ENCODE results near the gene MYF5.

DNA sequence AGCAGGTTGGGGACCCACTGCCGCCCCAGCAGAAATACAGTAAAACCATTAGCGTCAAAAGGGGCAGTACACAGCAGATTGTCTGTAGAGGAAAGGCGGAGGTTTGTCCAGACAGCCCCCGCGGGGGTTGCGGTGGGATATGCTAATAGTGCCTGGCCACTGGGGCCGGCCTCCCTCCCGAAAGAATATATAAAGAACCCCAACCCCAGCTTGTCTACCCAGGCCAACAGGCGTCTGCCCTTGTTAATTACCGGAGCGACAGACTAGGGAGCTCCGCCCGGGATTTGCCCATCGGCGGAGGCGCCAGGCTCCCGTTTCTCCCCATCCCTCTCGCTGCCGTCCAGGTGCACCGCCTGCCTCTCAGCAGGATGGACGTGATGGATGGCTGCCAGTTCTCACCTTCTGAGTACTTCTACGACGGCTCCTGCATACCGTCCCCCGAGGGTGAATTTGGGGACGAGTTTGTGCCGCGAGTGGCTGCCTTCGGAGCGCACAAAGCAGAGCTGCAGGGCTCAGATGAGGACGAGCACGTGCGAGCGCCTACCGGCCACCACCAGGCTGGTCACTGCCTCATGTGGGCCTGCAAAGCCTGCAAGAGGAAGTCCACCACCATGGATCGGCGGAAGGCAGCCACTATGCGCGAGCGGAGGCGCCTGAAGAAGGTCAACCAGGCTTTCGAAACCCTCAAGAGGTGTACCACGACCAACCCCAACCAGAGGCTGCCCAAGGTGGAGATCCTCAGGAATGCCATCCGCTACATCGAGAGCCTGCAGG is at the start of gene MYF5:
- TF ChIP-seq, protein P1, sequence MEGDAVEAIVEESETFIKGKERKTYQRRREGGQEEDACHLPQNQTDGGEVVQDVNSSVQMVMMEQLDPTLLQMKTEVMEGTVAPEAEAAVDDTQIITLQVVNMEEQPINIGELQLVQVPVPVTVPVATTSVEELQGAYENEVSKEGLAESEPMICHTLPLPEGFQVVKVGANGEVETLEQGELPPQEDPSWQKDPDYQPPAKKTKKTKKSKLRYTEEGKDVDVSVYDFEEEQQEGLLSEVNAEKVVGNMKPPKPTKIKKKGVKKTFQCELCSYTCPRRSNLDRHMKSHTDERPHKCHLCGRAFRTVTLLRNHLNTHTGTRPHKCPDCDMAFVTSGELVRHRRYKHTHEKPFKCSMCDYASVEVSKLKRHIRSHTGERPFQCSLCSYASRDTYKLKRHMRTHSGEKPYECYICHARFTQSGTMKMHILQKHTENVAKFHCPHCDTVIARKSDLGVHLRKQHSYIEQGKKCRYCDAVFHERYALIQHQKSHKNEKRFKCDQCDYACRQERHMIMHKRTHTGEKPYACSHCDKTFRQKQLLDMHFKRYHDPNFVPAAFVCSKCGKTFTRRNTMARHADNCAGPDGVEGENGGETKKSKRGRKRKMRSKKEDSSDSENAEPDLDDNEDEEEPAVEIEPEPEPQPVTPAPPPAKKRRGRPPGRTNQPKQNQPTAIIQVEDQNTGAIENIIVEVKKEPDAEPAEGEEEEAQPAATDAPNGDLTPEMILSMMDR (IDR thresholded peaks at IDR 0.05): no peak
- TF ChIP-seq POLR2A (IDR thresholded peaks at IDR 0.05): no peak

Measured in uterus (tissue), 2 donors.